Trophoblast cell (in vitro differentiated cells and primary cell): ENCODE results near the gene FDXACB1.
A peak's percentile ranks its signal among the peaks of the same experiment; 100 is the strongest.
"Not testable (repeated sequence)": the region's sequence is repeated elsewhere in the genome, so short reads cannot be mapped to it uniquely, and the experiment has no call there.

Experiments used
- DNase-seq, 2 donors: peaks; one replicate each; pipeline ENCODE4 v3.0.0-alpha.2; 2016
- H2AFZ ChIP-seq: 2 replicates; pipeline ENCODE4 v1.6.1; 2013; ENCODE audit warnings: low read length, moderate library complexity, mild to moderate bottlenecking; ENCODE audit not compliant: insufficient read depth, poor library complexity
- H2AK5ac ChIP-seq: 2 replicates; pipeline ENCODE4 v1.6.1; 2013; ENCODE audit warnings: mild to moderate bottlenecking, low read length
- H2BK120ac ChIP-seq: 2 replicates; pipeline ENCODE4 v1.6.1; 2013; ENCODE audit warnings: low read length, mild to moderate bottlenecking, moderate library complexity; ENCODE audit not compliant: insufficient read depth, poor library complexity
- H2BK12ac ChIP-seq: 2 replicates; pipeline ENCODE4 v1.6.1; 2013; ENCODE audit warnings: mild to moderate bottlenecking, low read length, moderate library complexity
- H2BK5ac ChIP-seq: 2 replicates; pipeline ENCODE4 v1.6.1; 2013; ENCODE audit warnings: low read length, low read depth, moderate library complexity, mild to moderate bottlenecking; ENCODE audit not compliant: poor library complexity
- H3K14ac ChIP-seq: 2 replicates; pipeline ENCODE4 v1.6.1; 2013; ENCODE audit warnings: mild to moderate bottlenecking, low read length
- H3K18ac ChIP-seq: 2 replicates; pipeline ENCODE4 v1.6.1; 2013; ENCODE audit warnings: mild to moderate bottlenecking, low read length
- H3K23ac ChIP-seq: 2 replicates; pipeline ENCODE4 v1.6.1; 2013; ENCODE audit warnings: low read length
- H3K27ac ChIP-seq: 2 replicates; pipeline ENCODE4 v1.5.1; 2013; ENCODE audit warnings: low read depth, mild to moderate bottlenecking, inconsistent platforms, low read length, moderate library complexity
- H3K27me3 ChIP-seq: 2 replicates; pipeline ENCODE4 v1.6.1; 2013; ENCODE audit warnings: inconsistent platforms, mild to moderate bottlenecking, low read length, moderate library complexity; ENCODE audit not compliant: insufficient read depth
- H3K36me3 ChIP-seq, 2 experiments: 1 replicate in 1 of 2; 2 replicates in 1 of 2; pipeline ENCODE4 v1.6.1; 2013; ENCODE audit warnings: low read length in 2 of 2, mild to moderate bottlenecking in 2 of 2, moderate library complexity in 1 of 2; ENCODE audit not compliant: insufficient read depth in 2 of 2, control insufficient read depth in 1 of 2
- H3K4ac ChIP-seq: 2 replicates; pipeline ENCODE4 v1.6.1; 2013; ENCODE audit warnings: low read depth, mild to moderate bottlenecking, low read length, moderate library complexity
- H3K4me1 ChIP-seq, 2 experiments: 1 replicate in 1 of 2; 2 replicates in 1 of 2; pipeline ENCODE4 v1.6.1; 2013; ENCODE audit warnings: low read length in 2 of 2, mild to moderate bottlenecking in 2 of 2, moderate library complexity in 1 of 2; ENCODE audit not compliant: insufficient read depth in 2 of 2, control insufficient read depth in 1 of 2
- H3K4me2 ChIP-seq: 2 replicates; pipeline ENCODE4 v1.6.1; 2013; ENCODE audit warnings: inconsistent platforms, mild to moderate bottlenecking, low read length, moderate library complexity
- H3K4me3 ChIP-seq: 2 replicates; pipeline ENCODE4 v1.5.1; 2013; ENCODE audit warnings: mild to moderate bottlenecking, low read depth, low read length, inconsistent platforms
- H3K79me1 ChIP-seq: one replicate; pipeline ENCODE4 v1.6.1; 2013; ENCODE audit warnings: low read length
- H3K79me2 ChIP-seq: 2 replicates; pipeline ENCODE4 v1.6.1; 2013; ENCODE audit warnings: low read length, mild to moderate bottlenecking; ENCODE audit not compliant: control insufficient read depth, insufficient read depth, poor library complexity
- H3K9ac ChIP-seq: 2 replicates; pipeline ENCODE4 v1.6.1; 2013; ENCODE audit warnings: mild to moderate bottlenecking, low read length
- H3K9me3 ChIP-seq: 2 replicates; pipeline ENCODE4 v1.6.1; 2013; ENCODE audit warnings: low read depth, mild to moderate bottlenecking, control low read depth, inconsistent platforms, low read length; ENCODE audit not compliant: insufficient read depth
- H4K12ac ChIP-seq: 2 replicates; pipeline ENCODE4 v1.6.1; 2013; ENCODE audit warnings: low read depth, mild to moderate bottlenecking, low read length, moderate library complexity
- H4K8ac ChIP-seq: 2 replicates; pipeline ENCODE4 v1.6.1; 2013; ENCODE audit warnings: low read depth, mild to moderate bottlenecking, low read length, moderate library complexity
- H4K91ac ChIP-seq: one replicate; pipeline ENCODE4 v1.6.1; 2013; ENCODE audit warnings: low read depth, mild to moderate bottlenecking, low read length, moderate library complexity
- WGBS: extraction: QIAGEN DNeasy Blood & Tissue Kit; methylation state at CpG from one replicate; pipeline ENCODE4 v1.1.7; 2013; ENCODE audit warnings: missing lambda C conversion rate; ENCODE audit not compliant: insufficient read length, insufficient coverage; ENCODE audit errors: extremely low coverage; 5-methylcytosine and 5-hydroxymethylcytosine counted together

Gene FDXACB1

GRCh38 chr11:111885053-111885452 lies 6.1 kb upstream of the FDXACB1 start:
- H3K79me1 ChIP-seq, H3K4ac ChIP-seq, H3K4me1 ChIP-seq, H3K4me2 ChIP-seq, H4K8ac ChIP-seq, H2BK5ac ChIP-seq, H3K4me3 ChIP-seq, H4K91ac ChIP-seq, H3K27me3 ChIP-seq, H2BK120ac ChIP-seq, H2AFZ ChIP-seq, H2BK12ac ChIP-seq, H3K36me3 ChIP-seq, H3K18ac ChIP-seq, H3K23ac ChIP-seq, H2AK5ac ChIP-seq, H3K27ac ChIP-seq, H4K12ac ChIP-seq, H3K9ac ChIP-seq, H3K14ac ChIP-seq, H3K79me2 ChIP-seq, H3K9me3 ChIP-seq, DNase-seq: not testable (repeated sequence)
- no CpG with 5 or more reads among the region's 4 CpGs for WGBS

- no peak overlapping the region for H4K91ac ChIP-seq
- H2BK5ac ChIP-seq: no peak overlapping the region
- no peak overlapping the region for H2AK5ac ChIP-seq
- no peak overlapping the region for H3K4me3 ChIP-seq
- WGBS: no CpG with 5 or more reads among the region's 5 CpGs
- H3K79me1 ChIP-seq: peaks cover 6% of the 10 kb centered on the region
- no peak overlapping the region for H2BK120ac ChIP-seq
- H3K27me3 ChIP-seq: no peaks in the 10 kb centered on the region
- no peak overlapping the region for H3K4me2 ChIP-seq
- H3K79me2 ChIP-seq: no peaks in the 10 kb centered on the region
- no peak overlapping the region for H3K9ac ChIP-seq
- no peak overlapping the region for H3K23ac ChIP-seq
- no peaks in the 10 kb centered on the region for H3K9me3 ChIP-seq
- no peak overlapping the region for H4K8ac ChIP-seq
- H3K27ac ChIP-seq: no peak overlapping the region
- H3K4me1 ChIP-seq: peaks cover 3 to 4% of the 10 kb centered on the region in 2 experiments
- no peaks in the 10 kb centered on the region for H3K36me3 ChIP-seq
- no peak overlapping the region for H3K18ac ChIP-seq
- H3K14ac ChIP-seq: no peak overlapping the region
- no peak overlapping the region for H2BK12ac ChIP-seq
- DNase-seq: no peak
- no peak overlapping the region for H4K12ac ChIP-seq
- H3K4ac ChIP-seq: no peak overlapping the region
- no peak overlapping the region for H2AFZ ChIP-seq
These were observed 3.2 kb upstream of the FDXACB1 start for GRCh38 chr11:111882202-111882601.

GRCh38 chr11:111879637-111879960 lies 634 bp upstream of the FDXACB1 start:
- peak overlapping the region; percentile 20 for H2AK5ac ChIP-seq
- H4K12ac ChIP-seq: peak overlapping the region; percentile 47
- H3K9me3 ChIP-seq: no peaks in the 10 kb centered on the region
- H3K79me2 ChIP-seq: no peaks in the 10 kb centered on the region
- H4K91ac ChIP-seq: peak overlapping the region; percentile 82
- peaks cover 3 to 4% of the 10 kb centered on the region in 2 experiments for H3K4me1 ChIP-seq
- WGBS: no CpG with 5 or more reads among the region's 6 CpGs
- H3K4me2 ChIP-seq: peak overlapping the region; percentile 87
- H3K4ac ChIP-seq: peak overlapping the region; percentile 28
- H3K79me1 ChIP-seq: peaks cover 6% of the 10 kb centered on the region
- H3K27ac ChIP-seq: peak overlapping the region; percentile 87
- no peak overlapping the region for H2BK12ac ChIP-seq
- H3K27me3 ChIP-seq: no peaks in the 10 kb centered on the region
- peak overlapping the region; percentile 86 for H4K8ac ChIP-seq
- no peaks in the 10 kb centered on the region for H3K36me3 ChIP-seq
- peak overlapping the region; percentile 74 for H2BK5ac ChIP-seq
- peak overlapping the region; percentile 56 for H3K14ac ChIP-seq
- no peak for DNase-seq
- peak overlapping the region; percentile 47 for H2AFZ ChIP-seq
- peak overlapping the region; percentile 9 for H3K9ac ChIP-seq
- peak overlapping the region; percentile 65 for H2BK120ac ChIP-seq
- no peak overlapping the region for H3K4me3 ChIP-seq
- no peak overlapping the region for H3K23ac ChIP-seq
- peak overlapping the region; percentile 13 for H3K18ac ChIP-seq

- Histone ChIP-seq H3K4ac (no peak overlapping the region), H3K27me3 (no peaks in the 10 kb centered on the region), H4K91ac (peak overlapping the region; percentile 40), H2BK12ac (no peak overlapping the region), H2BK120ac (peak overlapping the region; percentile 10), H3K4me1 (peaks cover 3 to 4% of the 10 kb centered on the region in 2 experiments), H3K23ac (no peak overlapping the region), H3K18ac (peak overlapping the region; percentile 12), H4K12ac (peak overlapping the region; percentile 14), H2AK5ac (no peak overlapping the region), H2BK5ac (no peak overlapping the region), H3K14ac (peak overlapping the region; percentile 25), H3K9me3 (no peaks in the 10 kb centered on the region), H3K79me1 (peaks cover 6% of the 10 kb centered on the region), H4K8ac (peak overlapping the region; percentile 36), H2AFZ (peak overlapping the region; percentile 84), H3K79me2 (no peaks in the 10 kb centered on the region), H3K4me3 (peak overlapping the region; percentile 71), H3K9ac (peak overlapping the region; percentile 42), H3K4me2 (peak overlapping the region; percentile 87), H3K27ac (peak overlapping the region; percentile 37), H3K36me3 (no peaks in the 10 kb centered on the region)
- WGBS: no CpG with 5 or more reads among the region's 13 CpGs
- peak; percentile 36 to 57 for DNase-seq
These were observed 548 bp downstream of the FDXACB1 start for GRCh38 chr11:111878385-111878848.
